HG02973 (cell line): ENCODE measurements around the gene PLAU.
"Not testable (repeated sequence)": the region's sequence is repeated elsewhere in the genome, so short reads cannot be mapped to it uniquely, and the experiment has no call there.

Experiments used
- ATAC-seq: cut with Tn5 transposase; IDR thresholded peaks from one replicate; pipeline ENCODE4 v1.9.1; 2021; ENCODE audit warnings: moderate library complexity; ENCODE audit not compliant: unreplicated experiment

PLAU gene

DNA sequence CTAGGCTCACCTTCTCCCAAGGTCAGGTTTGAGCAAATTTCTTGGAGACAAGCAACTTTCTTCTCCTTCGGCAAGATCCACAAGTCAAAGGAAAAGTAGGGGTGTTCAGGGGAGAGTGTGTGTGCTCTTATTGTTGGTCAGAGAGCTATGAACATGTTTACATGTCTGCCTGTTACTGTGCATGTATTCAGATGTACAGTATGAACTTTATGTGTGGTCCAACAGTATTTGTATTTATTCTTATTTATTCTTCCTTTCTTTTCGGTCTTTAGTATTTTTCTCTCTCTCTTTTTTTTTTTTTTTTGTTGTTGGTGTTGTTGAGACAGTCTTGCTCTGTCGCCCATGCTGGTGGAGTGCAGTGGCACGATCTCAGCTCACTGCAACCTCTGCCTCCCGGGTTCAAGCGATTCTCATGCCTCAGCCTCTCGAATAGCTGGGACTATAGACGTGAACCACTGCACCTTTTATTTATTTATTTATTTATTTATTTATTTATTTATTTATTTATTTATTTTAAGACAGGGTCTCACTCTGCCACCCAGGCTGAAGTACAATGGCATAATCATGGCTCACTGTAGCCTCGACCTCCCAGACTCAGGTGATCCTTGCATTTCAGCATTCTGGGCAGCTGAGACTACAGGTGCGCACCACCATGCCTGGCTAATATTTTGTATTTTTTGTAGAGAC is 38.2 kb downstream of the PLAU start:
- ATAC-seq = no peak

DNA sequence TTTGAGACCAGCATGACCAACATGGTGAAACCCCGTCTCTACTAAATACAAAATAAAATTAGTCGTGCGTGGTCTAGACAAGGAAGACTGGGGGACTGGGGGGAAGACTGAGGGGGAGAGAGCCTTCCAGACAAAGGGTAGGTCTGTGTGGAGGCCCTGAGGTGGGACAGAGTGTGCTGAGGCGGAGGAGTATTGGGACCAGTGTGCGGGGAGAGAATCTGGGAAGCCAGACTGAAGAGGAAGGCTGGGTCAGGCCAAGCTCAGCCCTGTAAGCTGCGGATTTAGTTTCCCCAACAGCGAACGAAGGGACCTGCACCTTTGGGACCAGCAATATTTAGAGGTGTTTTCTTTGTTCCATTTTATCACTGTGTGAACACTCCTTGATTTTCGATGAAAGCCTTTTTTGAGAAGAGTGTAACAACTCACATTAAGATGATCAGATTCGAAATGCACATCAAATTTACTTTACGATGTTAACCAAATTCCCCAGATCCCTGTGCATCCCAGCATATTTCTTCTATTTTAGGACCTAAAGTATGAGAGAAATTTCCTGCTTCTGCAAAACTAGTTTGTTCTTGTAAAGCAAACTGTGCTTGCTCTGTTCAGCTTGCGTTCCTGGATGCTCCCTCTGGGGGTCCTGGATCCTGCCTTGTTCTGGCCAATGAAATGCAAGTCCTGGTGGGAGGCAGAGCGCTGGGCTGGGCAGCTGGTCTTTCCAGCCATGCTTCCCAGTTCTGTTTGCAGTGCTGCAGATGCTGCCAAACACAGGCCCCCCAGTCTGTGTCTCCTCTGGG is 39.4 kb downstream of the PLAU start:
- no peak for ATAC-seq

DNA sequence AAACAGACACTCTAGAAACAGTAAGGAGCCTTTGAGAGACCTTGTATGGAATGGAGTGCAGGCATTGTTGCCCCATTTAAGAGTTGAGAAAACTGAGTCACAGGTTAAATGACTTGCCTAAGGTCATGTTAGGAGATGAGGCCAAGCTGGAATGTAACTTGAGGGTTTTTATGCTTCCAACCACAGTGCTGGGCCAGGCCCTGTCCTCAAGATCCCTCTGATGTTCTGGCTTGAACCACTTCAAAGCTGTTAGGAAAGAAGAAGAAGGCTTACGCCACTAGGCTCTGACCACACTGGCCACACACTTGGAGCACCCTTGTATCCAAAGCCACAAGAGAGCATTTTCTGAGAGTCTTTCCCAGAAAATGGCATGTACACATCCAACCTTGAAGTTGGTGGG is 42.7 kb downstream of the PLAU start:
- ATAC-seq = no peak

DNA sequence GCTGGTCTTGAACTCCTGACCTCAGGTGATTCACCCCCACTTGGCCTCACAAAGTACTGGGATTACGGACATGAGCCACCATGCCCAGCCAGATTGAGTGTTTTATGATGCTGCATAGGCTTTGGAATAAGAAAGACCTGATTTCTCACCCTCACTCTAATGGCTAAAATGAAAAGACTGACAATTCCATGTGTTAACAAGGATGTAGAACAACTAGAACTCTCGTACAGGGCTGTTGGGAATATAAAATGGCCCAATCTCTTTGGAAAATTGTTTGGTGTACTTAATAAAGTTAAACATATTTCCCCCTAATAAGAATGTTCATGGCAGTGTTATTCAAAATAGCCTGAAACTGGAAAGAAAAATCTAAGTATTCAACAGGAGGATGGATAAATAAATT is 43.8 kb downstream of the PLAU start:
- no peak for ATAC-seq

DNA sequence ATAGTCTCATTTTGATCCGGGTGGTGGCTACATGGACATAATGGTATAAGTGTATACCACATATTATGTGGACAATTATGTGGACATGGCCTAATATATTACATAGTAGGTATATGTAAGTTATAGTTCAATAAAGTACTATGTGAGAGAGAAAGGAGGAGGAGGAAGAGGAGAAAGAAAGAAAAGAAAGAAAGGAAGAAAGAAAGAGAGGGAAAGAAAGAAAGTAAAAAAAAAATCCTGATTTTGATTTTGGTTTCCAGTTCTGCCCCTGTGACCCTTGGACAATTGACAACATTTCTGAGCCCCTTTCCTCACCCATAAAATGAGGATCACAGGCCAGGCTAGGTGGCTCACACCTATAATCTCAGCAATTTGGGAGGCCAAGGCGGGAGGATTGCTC is 44.8 kb downstream of the PLAU start:
- ATAC-seq = no peak

DNA sequence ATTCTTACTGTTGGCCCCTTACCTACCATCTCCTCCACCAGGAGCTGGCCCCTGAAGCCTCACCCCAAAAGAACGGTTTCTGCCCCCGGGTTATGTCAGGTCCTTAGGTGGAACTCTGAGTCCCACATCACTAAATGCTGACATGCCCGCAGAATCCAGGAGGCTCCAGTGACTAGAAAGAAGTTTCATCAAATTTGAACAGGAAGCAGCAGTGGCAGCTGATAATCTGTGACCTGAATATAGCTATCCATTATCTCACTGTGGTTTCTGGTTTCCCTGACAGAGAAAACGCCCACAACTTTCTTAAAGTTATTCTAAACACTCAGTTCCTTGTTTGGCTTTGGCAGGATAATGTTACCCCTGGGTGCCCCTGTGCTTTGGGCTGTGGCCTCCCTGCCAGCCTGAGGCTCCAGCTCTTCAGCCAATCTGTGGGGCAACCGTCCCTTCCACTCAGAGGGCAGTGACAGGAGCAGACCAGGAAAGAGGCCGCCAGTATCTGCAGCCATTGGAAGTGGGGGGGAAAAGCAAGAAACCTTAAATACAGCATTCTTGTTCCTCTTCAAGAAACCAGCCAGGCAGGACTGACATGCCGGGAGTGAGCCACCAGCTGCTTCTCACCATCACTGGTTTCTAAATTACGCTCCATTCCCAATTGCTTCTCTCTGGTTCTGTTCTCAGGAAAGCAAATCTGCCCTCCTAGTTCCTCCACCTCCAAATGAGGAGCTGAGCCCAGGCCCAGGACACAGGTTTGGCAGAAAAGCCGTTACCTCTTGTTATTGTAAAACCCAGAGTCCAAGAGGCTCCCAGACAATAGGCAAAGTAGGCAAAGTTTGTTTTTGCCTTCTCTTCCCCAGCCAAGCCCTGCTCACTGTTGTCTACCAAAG is 45.8 kb downstream of the PLAU start:
- ATAC-seq = peak; percentile 46

DNA sequence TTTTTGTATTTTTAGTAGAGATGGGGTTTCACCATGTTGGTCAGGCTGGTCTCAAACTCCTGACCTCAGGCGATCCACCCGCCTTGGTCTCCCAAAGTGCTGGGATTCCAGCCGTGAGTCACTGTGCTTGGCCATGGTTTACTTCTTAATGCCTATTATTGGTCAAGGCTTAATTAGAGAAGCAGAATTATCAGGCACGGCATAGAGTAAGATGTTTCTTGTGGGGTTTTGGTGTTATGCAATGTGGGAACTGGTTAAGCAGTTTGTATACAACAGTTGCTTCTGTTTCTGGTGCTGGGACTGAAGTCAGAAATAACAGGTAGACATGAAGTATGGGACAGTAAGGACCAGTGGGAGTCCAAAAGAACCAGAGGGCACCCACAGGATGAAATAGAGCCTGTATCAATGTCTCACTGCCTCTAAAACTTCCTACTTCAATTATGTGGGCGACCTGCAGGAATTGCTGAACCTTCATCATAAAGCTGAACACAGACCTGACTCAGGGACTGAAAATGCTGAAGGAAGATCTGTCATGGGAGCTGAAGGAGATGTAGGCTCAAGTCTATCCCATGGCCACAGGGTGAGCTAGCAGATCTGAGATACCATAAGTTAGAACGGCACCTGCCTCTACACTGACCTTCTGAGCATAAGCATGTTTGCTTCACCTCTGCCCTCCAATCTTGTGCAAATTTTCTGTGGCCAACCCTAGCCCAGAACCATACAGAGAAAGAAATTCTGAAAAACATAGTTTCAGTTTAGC is 48.7 kb downstream of the PLAU start:
- peak; percentile 35 for ATAC-seq

DNA sequence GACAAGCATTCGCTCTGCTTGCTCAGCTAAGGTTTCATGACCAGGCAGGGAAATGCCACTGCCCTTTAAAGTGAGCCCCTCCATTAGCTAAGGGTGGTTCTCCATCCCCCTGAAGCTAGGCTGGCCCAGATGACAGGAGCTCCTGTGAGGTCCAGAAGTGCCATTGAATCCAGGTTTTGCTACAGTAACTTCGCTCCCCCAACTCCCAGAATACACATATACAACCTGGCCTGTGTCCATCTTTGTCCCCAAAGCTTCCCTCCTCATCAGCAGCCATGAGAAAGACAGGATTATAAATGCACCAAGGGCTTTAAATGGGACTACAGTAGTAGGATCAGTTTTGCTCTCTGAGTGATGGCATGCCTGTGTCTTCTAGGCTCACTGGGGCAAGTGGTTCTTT is 51.5 kb downstream of the PLAU start:
- ATAC-seq = no peak

DNA sequence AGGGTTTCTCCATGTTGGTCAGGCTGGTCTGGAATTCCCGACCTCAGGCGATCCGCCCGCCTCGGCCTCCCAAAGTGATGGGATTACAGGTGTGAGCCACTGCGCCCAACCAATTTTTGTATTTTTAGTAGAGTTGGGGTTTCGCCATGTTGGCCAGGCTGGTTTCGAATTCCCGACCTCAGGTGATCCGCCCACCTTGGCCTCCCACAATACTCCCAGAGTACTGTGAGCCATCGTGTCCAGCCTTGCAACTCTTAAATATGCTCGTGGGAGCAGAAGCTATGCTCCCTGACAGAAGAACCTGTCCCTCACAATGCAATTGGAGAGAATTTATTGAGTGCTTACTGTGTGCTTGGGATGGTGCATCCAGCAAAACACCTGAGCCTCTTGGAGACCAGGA is 52.6 kb downstream of the PLAU start:
- not testable (repeated sequence) for ATAC-seq

DNA sequence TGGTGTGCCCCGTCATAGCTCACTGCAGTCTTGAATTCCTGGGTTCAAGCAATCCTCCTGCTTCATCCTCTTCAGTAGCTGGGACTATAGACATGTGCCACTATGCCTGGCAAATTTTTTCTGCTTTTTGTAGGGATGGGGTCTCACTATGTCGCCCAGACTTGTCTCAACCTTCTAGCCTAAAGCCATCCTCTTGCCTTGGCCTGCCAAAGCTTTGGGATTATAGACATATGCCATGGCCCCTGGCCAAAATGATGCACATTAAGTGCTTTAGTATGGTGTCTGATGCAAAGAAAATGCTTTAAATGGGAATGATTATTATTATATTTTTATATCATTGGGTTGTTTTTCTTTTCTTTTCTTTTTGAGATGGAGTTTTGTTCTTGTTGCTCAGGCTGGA is 53.8 kb downstream of the PLAU start:
- no peak for ATAC-seq

DNA sequence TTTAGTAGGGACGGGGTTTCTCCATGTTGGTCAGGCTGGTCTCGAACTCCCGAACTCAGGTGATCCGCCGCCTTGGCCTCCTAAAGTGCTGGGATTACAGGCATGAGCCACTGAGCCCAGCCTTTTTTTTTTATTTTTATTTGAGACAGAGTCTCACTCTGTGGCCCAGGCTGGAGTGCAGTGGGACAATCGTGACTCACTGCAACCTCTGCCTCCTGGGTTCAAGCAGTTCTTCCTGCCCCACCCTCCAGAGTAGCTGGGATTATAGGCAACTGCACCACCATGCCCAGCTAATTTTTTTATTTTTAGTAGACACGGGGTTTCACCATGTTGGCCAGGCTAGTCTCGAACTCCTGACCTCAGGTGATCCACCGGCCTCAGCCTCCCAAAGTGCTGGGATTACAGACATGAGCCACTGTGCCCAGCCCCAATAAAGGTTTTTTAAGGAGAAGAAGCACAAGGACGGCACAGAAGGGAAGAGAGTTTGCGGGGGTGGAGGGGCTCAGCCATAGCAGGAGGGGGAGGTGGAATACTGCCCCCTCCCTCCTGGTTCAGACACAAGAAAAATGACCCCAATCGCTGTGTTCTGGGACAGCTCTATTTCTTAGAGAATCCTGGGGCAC is 54.4 kb downstream of the PLAU start:
- ATAC-seq = not testable (repeated sequence)

DNA sequence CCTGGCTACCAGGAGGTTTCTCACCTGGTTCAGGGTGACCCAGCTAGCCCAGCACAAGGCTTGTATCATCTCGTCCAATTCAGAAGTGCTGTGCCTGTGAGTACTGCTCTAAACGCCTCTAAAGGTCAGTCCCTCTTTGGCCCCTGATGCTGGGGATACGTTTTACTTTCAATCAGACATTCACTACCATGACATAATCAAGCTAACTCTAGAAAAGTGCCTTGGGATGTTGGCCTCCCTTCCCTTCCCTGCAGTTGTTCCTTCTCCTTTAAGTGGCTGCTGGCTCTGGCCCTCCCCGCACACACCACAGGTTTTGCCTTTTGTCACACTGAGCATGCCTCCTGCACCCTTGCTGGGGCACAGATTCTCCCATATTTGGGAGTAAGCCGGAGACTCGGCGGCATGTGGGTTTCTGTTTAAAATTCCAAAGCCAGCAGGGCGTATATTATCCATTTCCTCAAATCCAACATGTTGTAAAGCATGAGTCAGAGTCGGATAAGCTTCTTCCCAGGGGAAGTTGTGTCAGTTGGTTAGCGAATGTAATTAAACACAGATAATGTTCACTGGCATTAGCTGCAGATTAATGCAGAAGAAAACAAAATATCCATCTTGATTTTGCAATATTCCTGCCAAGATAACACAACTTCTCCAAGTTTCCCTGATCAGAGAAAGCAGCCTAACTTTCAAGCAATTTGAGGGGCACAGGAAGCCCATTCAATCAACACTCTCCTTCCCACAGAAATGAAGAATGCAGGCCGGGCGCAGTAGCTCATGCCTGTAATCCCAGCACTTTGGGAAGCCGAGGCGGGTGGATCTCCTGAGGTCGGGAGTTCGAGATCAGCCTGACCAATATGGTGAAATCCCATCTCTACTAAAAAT is 55.2 kb downstream of the PLAU start:
- ATAC-seq = no peak

DNA sequence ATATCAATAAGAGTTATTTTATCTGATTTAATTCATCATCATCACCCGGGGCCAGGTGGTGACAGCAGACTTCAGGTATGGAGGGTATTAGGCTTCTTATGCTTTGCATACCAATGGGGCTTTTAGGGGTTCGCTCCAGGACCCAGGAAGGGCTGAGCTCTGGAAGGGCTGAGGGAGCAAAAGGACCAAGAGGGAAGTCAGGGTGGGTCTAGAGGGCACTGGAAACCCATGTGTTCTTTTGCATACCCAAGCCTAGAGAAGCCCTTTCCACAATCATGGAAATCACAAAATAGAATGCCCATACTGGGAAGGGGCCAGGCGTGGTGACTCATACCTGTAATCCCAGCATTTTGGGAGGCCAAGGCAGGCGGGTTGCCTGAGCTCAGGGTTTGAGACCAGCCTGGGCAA is 56.1 kb downstream of the PLAU start:
- ATAC-seq = no peak
